HL-60 (cell line): ENCODE data around the gene MYBPC2.

Experiments
- DNase-seq, 2 experiments: peaks; one replicate each; pipeline ENCODE4 v3.0.0-alpha.2; 2010 to 2020; ENCODE audit warnings: low read depth in 1 of 2, low spot score in 1 of 2
- H3K27ac ChIP-seq: fragments of 250-450 bp; sonication (Bioruptor Pico); replicated peaks from 2 replicates; pipeline ENCODE4 v1.5.1; 2020; ENCODE audit warnings: mild to moderate bottlenecking, moderate library complexity
- H3K27me3 ChIP-seq: fragments of 250-450 bp; sonication (Bioruptor Pico); 2 replicates; pipeline ENCODE4 v1.5.1; 2021; ENCODE audit warnings: mild to moderate bottlenecking, moderate library complexity; ENCODE audit not compliant: insufficient read depth, poor library complexity, severe bottlenecking
- H3K4me3 ChIP-seq: replicated peaks from 2 replicates; pipeline ENCODE4 v1.5.1; 2011; ENCODE audit warnings: mild to moderate bottlenecking, control low read depth, low read length; ENCODE audit not compliant: insufficient read depth
- CTCF ChIP-seq: IDR thresholded peaks from one replicate; pipeline ENCODE4 v1.5.1; 2011; ENCODE audit warnings: low read length, control low read depth, inconsistent platforms; ENCODE audit not compliant: insufficient read depth
- GABPA ChIP-seq: IDR thresholded peaks from 2 replicates; pipeline ENCODE4 v1.6.1; 2012; ENCODE audit warnings: low read depth
- POLR2AphosphoS5 ChIP-seq: IDR thresholded peaks from 2 replicates; pipeline ENCODE4 v1.6.1; 2012; ENCODE audit warnings: low read depth
- REST ChIP-seq: IDR thresholded peaks from 2 replicates; pipeline ENCODE4 v1.6.1; 2012; ENCODE audit warnings: low read depth; ENCODE audit not compliant: insufficient replicate concordance
- SPI1 ChIP-seq: IDR thresholded peaks from 2 replicates; pipeline ENCODE4 v1.6.1; 2012; ENCODE audit warnings: low read depth, mild to moderate bottlenecking, borderline replicate concordance

Gene MYBPC2

GRCh38 chr19:50513746-50514345 lies 81.2 kb downstream of the MYBPC2 start, which contains the start of gene ASPDH:
Gene ASPDH (minus strand): TSS chr19:50513913. CDS start chr19:50513823, 90 bp downstream.
- no peak for DNase-seq
- H3K27ac ChIP-seq = no peak within 1 kb of the TSS

GRCh38 chr19:50514346-50515167 lies 81.9 kb downstream of the MYBPC2 start:
- no peak overlapping the region for H3K4me3 ChIP-seq
- no peak overlapping the region for H3K27ac ChIP-seq
- no peak for TF ChIP-seq SPI1
- TF ChIP-seq CTCF = no peak
- no peak for TF ChIP-seq GABPA
- no peak for TF ChIP-seq REST
- no peak for TF ChIP-seq POLR2AphosphoS5
- no peak for DNase-seq
- H3K27me3 ChIP-seq = peaks cover 8% of the 10 kb centered on the region

More at GRCh38 chr19:50513746-50514345, 81.2 kb downstream of the MYBPC2 start, which contains the start of gene ASPDH:
- TF ChIP-seq POLR2AphosphoS5 (no peak), REST (no peak), GABPA (no peak), CTCF (no peak)
- H3K4me3 ChIP-seq = no peak within 1 kb of the TSS
- peaks cover 8% of the 10 kb centered on the region for H3K27me3 ChIP-seq

GRCh38 chr19:50515168-50515561 lies 82.5 kb downstream of the MYBPC2 start:
- Histone ChIP-seq H3K4me3 (no peak overlapping the region), H3K27ac (no peak overlapping the region), H3K27me3 (peaks cover 8% of the 10 kb centered on the region)
- TF ChIP-seq REST (no peak), CTCF (no peak), GABPA (no peak), SPI1 (no peak), POLR2AphosphoS5 (no peak)
- no peak for DNase-seq
